HUDEP-2 (cell line): ENCODE data around the gene CD74.

Experiments used
- DNase-seq, 76 experiments: peaks; one replicate each; lab custom pipeline; 2025; ENCODE audit not compliant: unreplicated experiment in 76 of 76; lab: John Stamatoyannopoulos, UW

CD74 gene

DNA sequence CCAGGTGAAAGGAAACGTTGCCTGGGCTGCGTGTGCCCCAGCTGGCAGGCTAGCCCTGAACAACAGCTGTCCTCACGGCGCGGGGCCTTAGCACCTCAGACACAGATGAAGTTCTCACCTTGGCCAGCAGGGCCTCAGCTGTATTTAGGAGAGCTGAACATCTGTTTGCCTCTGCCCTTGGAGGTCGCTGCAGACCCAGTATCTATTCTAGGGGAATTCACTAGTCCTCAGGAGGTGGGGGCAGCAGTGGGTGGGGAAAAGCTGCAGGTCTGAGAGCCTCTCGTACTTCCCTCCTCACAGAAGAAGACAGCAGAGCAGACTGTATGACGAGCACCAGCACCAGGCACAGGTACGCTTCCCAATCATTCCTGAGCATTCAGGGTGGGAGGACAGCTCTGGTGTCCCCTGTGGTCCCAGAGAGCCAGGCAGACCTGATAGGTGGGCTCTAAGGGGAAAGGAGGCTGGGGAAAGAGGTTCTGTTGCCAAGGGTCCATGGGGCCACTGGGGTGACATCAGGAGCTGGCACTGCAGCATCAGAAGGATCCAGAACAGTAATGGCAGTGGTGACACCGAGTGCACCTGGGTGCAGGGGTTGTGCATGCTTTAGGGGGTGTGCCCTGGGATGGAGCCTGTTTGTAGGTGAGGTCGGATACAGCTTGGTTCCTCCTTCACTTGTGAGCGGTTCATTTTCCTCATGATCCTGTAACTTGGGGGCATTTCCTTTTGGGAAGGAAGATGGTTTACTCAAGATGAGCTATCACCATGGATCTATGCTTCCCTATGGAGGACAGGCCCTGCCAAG is 13.8 kb downstream of the CD74 start:
- DNase-seq = no peak

DNA sequence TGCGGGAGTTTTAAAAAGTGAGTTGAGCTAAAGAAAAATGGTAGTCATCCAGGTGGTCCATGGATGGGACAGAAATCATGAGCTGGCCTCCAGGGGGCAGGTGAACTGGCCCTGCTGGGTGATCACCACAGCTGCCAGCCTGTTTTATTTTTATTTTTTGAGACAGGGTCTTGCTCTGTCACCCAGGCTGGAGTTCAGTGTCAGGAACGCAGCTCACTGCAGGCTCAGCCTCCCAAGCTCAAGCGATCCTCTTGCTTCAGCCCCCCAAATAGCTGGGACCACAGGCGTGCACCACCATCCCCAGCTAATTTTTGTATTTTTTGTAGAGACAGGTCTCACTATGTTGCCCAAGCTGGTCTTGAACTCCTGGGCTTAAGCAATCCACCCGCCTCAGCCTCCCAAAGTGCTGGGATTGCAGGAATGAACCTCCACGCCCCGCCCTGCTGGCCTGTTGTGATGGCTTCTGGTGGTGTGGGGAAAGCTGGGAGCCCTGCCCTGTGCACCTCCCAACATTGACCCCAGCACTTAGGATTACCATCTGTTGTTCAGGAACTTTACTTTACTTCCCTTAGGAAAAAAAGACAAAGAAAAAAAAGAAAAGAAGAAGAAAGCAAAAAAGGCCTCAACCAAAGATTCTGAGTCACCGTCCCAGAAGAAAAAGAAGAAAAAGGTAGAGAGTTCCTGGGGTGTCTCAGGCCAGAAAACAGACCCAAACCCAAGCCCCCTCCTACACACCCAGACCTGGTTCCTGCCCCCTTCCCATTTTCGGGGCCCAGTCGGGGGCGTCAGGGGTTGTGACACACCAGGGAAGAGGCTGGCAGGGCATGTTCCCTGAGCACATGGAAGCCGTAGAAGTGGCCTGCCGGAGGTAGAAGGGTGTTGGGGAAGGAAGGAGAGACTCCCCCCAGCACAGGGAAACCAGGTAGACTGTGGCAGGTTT is 14.7 kb downstream of the CD74 start:
- DNase-seq = no peak

DNA sequence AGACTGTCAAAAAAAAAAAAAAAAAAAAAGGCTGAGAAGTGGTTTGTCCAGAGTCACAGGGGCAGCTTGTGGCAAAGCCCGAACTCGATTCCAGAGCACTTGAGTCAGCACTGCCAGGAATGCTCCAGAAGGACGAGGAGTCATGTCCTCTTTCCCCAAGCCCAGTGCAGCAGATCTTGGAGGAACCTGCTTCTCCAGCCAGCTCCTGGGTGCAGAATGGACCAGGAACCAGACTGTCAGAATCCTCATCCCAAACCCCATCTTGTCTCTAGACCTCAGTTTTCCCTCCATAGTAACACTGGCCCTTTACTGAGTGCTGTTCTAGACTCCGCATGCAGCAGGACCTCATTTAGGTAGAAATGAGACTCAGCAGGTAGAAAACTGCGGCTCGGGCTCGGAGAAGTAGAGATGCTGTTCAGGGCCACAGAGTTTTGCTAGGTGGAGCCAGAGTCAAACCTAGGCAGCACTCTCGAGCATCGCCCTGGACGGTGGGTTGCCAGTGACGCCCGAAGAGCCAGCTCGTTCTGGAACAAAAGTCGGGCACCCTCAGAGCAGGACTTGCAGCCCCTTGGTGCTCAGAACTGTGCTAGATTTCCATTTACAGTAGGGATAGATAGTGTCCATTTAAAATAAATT is 15.4 kb downstream of the CD74 start:
- no peak for DNase-seq

DNA sequence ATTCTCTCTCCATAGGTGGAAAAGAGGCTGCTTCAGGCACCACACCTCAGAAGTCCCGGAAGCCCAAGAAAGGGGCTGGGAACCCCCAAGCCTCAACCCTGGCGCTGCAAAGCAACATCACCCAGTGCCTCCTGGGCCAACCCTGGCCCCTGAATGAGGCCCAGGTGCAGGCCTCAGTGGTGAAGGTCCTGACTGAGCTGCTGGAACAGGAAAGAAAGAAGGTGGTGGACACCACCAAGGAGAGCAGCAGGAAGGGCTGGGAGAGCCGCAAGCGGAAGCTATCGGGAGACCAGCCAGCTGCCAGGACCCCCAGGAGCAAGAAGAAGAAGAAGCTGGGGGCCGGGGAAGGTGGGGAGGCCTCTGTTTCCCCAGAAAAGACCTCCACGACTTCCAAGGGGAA is 16.4 kb downstream of the CD74 start:
- DNase-seq = no peak

DNA sequence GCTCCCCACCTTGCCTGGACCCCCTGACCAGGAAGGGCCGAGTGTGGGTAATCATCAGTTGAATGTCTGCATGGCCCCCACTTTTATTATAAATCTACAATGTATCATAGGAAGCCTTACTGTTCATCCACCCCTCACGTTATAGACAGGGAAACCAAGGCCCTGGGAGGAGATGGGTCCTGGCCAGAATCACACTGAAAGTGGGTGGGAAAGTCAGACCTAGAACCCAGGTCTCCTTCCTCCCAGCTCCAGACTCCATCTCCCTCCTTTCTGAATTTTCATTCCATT is 17.1 kb downstream of the CD74 start:
- no peak for DNase-seq

DNA sequence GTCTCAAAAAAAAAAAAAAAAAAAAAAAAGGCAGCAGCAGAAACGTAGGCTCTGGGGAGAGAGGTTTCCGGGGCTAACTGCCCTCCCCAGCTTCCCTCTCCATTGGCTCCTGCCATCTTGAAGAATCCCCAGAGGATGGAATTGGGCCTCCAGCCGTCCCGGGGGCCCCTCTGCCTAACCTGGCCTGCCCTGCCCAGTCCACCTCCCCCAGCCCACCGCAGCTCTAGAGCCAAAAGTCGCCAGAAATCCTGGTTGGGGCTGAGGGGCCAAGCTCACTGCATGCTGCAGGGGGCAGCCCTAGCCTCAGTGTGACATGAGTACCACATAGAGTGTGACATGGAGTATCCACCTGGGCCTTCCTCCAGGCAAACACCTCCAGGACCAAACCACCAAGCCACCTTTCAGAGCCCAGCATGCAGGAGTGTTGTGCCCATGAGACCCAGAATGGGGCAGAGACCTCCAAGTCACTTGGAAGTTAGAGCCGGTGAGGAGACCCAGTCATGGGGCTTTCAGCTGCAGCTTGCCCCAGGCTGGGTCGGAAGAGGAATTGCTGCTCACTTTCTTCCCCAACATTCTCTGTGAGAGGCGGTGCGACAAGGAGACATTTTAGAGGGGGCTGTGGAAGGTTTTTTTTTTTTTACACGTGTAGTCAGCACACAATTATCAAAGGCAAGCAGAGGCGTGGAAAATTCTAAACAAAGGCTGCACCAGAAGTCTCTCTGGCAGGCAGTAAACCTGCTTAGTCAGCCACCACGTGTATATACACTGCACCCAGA is 17.6 kb downstream of the CD74 start:
- no peak for DNase-seq

DNA sequence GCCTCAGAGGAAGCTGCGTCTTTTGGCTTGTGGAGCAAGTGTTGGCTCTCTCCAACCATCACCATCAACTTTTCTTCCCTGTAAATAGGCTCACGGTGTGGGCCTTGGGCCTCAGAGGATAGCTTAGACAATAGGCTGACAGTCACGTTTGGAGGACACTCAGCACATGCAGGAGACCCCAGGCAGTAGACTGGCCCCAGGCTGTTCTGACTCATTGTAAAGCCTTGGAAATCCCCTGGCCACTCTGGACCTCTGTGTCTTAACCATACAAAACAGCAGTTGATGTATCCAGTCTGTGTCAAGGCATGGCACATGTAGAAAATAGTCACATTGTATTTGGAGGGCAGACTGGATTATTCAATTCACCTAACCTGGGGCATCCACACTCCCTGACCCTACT is 18.6 kb downstream of the CD74 start:
- DNase-seq = no peak

DNA sequence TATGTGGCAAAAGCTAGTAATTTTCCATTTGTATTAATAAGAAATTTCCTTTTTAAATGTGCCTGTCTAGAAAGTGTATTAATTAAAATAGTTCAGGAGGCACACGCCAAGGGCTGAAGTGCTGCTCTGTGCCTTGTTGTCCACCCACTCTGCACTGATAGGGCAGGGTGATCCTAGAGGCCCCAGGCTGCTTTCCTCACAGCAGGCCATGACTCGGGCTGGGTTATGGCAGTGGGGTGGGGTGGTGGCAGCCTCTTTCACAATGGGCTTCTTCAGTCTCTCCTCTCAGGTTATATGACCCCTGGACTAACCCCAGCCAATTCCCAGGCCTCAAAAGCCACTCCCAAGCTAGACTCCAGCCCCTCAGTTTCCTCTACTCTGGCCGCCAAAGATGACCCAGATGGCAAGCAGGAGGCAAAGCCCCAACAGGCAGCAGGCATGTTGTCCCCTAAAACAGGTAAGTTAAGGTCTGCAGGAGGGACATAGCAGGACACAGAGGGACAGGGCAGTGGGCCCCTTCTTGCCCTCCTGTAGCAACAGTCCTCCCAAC is 19.5 kb downstream of the CD74 start:
- no peak for DNase-seq

DNA sequence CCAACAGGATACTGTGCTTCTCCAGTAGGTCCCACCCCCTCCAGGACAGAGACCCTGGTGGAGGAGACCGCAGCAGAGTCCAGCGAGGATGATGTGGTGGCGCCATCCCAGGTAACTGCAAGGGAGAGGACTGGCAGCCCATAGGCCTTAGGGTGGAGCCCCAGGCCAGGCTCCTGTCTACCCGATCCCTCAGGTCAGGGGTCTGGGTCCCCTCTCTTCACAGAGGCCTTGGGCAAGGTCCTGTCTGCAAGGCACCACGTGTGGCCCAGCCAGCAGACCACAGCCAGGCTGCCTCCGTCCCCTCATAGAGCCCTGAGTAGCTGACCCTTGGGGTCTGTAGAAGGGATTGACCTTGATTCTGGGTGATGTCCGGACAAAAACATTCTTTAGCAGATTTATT is 20.0 kb downstream of the CD74 start:
- no peak for DNase-seq

DNA sequence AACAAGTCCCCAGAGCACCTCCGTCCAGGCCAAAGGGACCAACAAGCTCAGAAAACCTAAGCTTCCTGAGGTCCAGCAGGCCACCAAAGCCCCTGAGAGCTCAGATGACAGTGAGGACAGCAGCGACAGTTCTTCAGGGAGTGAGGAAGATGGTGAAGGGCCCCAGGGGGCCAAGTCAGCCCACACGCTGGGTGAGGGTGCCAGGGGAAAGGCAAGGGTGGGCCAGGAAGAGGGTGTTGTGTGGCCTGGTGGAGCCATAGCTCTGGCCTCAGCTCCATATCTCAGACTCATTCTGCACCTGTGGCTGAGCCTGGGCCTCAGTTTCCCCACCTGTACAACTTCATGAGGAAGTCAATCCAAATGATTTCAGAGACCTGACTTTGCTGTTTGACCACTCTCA is 20.7 kb downstream of the CD74 start:
- DNase-seq = no peak

DNA sequence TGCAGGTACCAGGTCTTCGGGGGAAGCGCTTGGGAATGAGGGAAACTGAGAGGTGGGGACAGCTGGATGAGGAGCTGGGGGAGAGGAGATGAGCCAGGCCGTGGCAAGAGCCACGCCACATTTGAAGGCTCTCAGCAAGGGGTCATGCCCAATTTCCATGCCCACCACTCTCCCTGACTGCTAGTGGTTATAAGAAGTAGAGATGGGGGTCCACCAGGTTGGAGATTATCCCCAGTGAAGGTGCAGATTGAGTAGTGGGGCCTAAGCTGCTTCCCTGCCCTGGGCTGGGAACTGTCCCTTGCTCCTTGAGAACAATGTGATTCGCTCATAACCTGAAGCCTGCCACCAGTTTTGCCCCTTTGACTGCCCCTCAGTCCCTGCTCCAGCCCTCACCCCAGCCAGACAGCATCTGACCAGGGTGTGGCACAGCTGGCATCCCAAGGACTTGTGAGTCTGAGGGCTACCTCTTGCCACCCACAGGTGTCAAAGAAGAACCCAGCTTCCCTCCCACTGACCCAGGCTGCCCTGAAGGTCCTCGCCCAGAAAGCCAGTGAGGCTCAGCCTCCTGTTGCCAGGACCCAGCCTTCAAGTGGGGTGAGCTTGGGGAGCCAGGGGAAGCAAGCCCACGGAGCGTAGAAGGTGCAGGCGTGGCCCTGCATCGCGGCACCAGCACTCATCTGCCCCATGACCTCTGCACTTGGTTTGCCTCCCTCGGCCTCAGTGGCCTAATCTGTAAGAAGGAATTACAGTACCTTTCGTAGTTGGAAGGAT is 21.5 kb downstream of the CD74 start:
- no peak for DNase-seq

DNA sequence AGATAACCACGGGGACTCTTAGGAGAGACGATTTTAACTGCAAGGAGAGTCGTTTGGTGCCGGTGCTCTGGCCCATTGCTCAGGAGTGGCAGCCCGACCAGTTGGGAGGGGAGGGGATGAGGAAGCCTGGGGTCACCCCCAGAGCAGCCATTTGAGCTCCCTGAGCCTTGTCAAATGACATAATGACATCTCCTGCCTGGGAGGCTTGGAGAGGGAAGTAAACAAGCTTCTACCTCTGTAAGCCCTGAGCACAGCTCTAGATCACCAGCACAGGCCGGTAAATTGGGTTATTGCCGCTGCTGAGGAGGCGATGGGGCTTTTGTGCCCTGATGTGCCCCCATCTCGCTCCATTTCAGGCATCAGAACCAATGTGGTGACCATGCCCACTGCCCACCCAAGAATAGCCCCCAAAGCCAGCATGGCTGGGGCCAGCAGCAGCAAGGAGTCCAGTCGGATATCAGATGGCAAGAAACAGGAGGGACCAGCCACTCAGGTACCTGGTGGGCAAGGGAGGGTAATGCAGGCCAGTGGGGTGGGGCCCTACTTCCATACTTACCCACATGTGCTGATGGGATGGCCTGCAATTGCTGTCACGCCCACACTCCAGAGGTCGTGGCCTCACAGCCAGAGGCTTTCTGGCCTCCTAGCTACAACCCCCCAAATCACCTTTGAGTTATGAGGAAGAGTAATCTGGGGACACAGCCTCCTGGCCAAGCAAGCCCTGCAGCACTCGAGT is 23.0 kb downstream of the CD74 start:
- no peak for DNase-seq

DNA sequence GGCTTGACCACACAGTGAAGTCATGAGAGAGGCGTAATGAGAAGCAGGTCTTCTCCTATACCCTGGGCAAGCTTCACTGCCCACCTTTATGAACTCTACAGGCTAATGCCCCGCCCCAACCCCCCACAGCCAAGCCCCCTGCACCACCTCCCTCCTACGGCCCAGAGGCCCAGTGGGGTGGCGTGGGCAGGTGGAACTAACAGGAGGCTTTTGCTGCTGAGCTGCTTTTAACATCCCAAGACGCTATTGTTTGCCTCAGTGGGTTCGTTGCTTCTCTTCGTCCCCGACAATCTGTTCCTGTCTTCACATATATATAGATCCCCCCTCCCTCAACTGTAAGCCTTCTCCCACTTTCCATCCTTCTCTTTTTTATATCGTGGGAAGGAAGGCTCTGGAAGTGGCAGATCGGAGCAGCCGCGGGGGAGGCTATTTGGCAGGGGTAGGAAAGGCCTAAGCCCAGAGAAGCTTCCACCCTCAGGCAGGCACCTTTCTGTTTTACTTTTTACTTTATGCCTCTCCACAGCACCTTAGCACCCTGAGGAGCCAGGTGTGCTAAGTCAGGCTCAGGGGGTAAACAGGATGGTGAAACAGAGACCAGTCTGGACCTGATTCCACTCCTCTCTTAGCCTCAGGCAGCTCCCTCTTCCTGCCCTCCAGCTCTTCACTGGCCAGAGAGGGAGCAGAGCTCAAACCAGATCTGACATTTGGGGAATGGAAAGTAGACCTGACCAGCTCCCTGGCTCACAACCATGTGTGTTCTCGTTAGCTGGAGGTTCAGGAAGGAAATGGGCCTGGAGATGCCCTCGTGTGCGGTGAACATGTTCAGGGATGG is 26.5 kb downstream of the CD74 start:
- no peak for DNase-seq

DNA sequence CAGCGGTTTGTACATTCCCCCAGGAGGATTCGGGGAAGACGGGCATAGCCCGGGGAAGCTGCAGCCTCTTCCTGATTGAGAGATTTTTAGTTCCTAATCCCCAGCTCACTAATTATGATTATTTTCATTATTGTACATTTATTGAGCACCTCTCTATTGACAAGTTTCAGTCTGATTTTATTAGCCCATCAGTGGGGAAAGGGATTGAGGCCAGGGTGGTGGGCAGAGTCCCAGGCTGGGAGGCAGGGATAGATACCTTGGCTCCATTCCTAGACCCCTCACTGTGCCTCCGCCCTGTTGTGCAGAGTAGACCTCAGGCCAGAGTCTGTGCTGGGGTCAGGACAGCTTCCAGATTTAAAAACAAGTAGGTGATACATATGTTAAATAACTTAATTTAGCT is 28.0 kb downstream of the CD74 start:
- DNase-seq = no peak

DNA sequence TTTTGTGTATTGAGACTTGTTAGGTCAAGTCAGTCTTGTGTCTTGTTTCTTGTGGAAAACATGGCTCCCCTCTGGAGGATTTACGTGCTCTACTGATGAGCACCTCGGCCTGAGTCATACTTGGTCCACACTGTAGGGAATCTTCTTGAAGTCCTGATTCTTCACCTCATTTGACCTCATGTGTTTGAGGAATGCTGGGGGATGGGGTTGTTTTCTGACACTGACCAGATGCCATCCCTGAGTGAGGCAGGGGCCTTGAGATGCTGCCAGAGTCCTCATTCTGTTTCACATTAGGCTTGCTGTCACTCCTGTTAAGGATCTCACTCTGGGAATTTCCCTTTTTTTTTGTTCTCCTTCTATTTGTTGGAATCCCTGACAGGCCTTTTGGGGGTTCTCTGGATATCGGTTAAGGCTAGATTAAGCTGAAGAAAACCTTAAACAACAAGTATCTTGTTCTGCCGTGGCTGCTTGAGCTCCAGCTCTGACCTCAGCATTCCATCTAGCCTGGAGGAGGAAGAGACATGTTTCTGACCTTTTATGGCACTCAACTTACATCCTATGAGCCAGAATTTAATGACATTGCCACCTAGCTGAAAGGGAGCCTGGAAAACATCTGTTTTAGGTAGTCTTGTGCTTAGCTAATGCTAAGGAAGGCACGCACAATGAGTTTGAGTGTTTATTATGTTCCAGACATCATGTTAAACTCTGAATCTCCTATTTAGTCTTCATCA is 34.6 kb downstream of the CD74 start:
- no peak for DNase-seq

DNA sequence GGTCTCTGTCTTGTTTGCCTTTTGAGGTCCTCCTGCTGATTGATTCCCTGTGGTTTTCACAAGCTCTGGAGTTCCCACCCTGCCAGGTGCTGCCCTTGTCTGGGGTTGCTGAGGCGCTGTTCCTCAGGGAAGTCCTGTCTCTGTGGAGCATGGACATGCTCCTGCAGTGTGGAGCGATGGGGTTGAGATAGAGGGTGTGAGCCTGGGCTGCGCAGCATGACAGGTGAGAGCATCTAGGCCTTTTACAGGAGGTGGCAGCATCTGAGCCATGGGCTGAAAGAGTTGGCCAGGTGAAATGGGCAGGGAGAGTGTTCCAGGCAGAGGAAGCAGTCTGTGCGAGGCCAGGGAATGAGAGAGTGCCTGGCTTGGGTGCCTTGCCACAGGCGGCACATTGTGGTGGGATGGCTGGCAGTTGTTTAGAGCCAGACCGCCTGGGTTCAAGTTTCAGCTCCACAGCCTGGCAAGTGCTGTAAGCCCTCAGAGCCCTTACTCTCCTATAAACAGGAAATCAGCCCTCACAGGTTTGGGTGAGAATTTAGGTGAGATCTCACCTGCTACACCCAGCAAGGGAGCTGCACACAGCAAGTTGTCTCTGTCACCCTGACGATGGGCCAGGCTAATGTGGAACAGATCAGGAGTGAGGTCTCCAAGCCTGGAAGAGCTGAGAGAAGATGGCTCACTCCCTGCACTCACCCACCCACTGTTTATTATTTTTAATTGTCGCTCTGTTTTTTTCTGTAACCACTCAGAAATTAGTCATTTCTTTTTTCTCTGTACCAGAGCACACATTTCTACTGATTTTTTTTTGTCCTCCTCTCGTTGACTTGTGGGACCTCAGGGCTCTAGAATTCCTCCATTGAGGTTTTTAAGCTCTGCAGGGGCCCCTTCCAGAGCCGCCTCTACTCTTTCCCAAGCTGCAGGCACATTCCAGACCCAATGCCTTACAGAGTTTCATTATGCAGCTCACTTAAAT is 35.6 kb downstream of the CD74 start:
- DNase-seq = no peak

DNA sequence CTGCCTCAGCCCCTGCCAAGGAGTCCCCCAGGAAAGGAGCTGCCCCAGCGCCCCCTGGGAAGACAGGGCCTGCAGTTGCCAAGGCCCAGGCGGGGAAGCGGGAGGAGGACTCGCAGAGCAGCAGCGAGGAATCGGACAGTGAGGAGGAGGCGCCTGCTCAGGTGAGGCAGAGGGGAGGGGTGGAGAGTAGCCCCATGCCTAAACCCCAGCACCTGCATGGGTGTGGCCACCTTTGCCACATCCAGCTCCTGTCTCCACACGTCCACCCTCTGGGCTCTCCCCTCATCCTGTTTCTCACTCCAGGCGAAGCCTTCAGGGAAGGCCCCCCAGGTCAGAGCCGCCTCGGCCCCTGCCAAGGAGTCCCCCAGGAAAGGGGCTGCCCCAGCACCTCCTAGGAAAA is 38.1 kb downstream of the CD74 start:
- DNase-seq = no peak
